ENCODE data around the gene PLD2. TPM values are rescaled to one million over a fixed set of nuclear protein-coding genes. Genes with fewer than 3 reads are reported as not detected.

PLD2 gene
- total RNA-seq, 2 donors from 2014 or later, result 25.7 to 41.5 TPM

DNA sequence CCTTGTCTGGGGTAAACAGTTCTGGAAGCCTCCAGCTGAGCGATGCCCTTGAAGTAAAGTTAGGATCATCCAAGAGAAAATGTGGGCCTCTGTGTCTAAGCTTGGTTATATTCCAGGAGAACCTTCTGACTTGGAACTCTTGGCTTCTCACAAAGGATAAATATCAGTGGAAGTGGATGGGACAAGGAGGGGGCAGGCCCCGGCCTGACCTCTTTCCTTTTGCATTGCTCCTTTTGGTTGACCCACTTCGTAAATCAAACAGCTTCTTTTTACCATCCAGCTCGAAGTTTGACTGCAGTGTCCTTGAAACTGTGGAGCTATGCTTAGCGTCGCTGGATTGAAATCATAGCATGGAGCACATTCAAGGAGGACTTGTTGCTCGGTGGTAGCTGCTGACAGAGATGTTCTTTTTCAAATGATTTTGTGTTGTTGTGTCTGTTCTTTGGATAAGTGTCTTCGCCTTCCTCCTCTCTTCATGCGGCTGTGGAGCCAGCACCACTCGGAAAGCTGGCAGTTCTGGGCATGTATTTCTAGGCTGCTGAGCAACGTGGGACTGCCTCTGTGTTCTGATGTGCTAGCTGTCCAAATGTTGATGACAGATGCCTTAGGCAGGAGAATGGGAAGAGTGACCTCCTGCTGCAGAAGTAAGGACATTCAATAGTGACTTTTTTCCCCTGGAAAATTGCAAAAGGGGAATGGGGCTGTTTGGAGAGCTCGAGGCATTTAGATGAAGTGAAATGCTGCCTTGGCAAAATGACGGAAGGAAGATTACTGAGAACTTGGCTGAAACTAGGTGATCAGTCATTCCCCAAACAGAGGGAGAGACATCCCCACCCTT is 30.7 kb downstream of the PLD2 start:
- Histone ChIP-seq H3K27ac (peak overlapping the region in 2 of 4 donors; percentile 2 to 5), H3K4me3 (no peak overlapping the region), H3K9me3 (no peaks in the 10 kb centered on the region), H3K4me1 (peaks cover 47% of the 10 kb centered on the region), H3K27me3 (no peaks in the 10 kb centered on the region), H3K36me3 (replicated peaks in 1 of 2; ENCODE audit: insufficient read depth in 1 of 2, low read depth in 2 of 2) (no peaks in the 10 kb centered on the region)
- TF ChIP-seq POLR2A (IDR thresholded peaks at IDR 0.05), result no peak
- TF ChIP-seq, protein P1, sequence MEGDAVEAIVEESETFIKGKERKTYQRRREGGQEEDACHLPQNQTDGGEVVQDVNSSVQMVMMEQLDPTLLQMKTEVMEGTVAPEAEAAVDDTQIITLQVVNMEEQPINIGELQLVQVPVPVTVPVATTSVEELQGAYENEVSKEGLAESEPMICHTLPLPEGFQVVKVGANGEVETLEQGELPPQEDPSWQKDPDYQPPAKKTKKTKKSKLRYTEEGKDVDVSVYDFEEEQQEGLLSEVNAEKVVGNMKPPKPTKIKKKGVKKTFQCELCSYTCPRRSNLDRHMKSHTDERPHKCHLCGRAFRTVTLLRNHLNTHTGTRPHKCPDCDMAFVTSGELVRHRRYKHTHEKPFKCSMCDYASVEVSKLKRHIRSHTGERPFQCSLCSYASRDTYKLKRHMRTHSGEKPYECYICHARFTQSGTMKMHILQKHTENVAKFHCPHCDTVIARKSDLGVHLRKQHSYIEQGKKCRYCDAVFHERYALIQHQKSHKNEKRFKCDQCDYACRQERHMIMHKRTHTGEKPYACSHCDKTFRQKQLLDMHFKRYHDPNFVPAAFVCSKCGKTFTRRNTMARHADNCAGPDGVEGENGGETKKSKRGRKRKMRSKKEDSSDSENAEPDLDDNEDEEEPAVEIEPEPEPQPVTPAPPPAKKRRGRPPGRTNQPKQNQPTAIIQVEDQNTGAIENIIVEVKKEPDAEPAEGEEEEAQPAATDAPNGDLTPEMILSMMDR (IDR thresholded peaks at IDR 0.05), result no peak
- DNase-seq, result no peak
- ATAC-seq, result no peak
- WGBS, 2 donors, result 40 to 45% methylated on average over 13 of the region's 13 CpGs
- intact Hi-C loops (cut with DNase I), result no loop called here

DNA sequence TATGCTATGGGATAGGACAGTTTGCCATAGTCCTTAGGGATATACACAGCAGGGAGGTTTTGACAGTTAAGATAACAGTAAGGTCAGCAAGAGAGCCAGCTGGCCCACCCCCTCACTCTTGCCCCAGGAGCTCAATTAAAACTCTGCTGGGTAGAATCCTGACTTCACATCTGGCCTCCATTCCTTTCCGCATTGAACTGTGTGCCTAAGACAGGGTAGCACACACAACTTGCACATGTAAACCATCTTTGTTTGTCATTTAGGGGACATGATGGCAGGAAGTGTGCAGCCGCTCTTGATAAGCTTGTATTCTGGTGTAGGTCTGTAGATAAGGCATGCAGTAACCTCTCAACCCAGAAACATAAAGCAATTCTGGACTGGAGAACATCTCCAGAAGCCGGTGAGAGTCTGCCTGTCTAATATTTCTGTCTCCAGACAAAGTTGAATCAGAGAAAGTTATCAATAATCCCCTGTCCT is 31.4 kb downstream of the PLD2 start:
- 79 to 96% methylated on average over 2 to 3 of the region's 3 CpGs for WGBS, 2 donors
- no peak overlapping the region for H3K27ac ChIP-seq
- intact Hi-C loops (cut with DNase I), result no loop called here
- H3K9me3 ChIP-seq, result no peaks in the 10 kb centered on the region
- no peak for DNase-seq
- no peaks in the 10 kb centered on the region for H3K27me3 ChIP-seq
- TF ChIP-seq, protein P1 (IDR thresholded peaks at IDR 0.05), result no peak
- TF ChIP-seq POLR2A (IDR thresholded peaks at IDR 0.05), result no peak
- no peak for ATAC-seq
- H3K36me3 ChIP-seq (replicated peaks in 1 of 2; ENCODE audit: insufficient read depth in 1 of 2, low read depth in 2 of 2), result no peaks in the 10 kb centered on the region
- no peak overlapping the region for H3K4me3 ChIP-seq
- H3K4me1 ChIP-seq, result peaks cover 47% of the 10 kb centered on the region

DNA sequence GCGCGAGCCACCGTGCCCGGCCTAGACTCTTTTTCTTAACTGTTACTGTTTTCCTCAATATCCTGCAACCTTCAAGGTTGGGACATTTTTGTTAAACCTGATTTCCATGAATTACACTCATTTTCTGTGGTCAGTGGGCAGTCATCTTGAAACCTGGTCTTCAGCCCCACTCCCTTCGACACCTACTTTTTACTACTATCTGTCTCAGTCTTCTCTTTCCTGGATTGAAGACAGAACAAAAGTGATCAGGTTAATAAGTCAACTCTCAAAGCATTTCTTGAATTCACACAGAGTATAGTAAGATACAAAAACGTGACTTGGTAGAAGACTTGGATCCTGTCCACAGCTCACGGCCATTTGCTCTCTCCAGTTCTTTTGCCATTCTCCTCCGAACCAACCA is 32.3 kb downstream of the PLD2 start:
- intact Hi-C loops (cut with DNase I), result no loop called here
- Histone ChIP-seq H3K27ac (no peak overlapping the region), H3K36me3 (replicated peaks in 1 of 2; ENCODE audit: insufficient read depth in 1 of 2, low read depth in 2 of 2) (no peaks in the 10 kb centered on the region), H3K27me3 (no peaks in the 10 kb centered on the region), H3K4me3 (no peak overlapping the region), H3K9me3 (no peaks in the 10 kb centered on the region), H3K4me1 (peaks cover 40% of the 10 kb centered on the region)
- TF ChIP-seq, protein P1 (IDR thresholded peaks at IDR 0.05), result no peak
- no peak for TF ChIP-seq POLR2A (IDR thresholded peaks at IDR 0.05)
- DNase-seq (no peak), ATAC-seq (no peak)
- 84 to 87% methylated on average over 8 of the region's 8 CpGs for WGBS, 2 donors

DNA sequence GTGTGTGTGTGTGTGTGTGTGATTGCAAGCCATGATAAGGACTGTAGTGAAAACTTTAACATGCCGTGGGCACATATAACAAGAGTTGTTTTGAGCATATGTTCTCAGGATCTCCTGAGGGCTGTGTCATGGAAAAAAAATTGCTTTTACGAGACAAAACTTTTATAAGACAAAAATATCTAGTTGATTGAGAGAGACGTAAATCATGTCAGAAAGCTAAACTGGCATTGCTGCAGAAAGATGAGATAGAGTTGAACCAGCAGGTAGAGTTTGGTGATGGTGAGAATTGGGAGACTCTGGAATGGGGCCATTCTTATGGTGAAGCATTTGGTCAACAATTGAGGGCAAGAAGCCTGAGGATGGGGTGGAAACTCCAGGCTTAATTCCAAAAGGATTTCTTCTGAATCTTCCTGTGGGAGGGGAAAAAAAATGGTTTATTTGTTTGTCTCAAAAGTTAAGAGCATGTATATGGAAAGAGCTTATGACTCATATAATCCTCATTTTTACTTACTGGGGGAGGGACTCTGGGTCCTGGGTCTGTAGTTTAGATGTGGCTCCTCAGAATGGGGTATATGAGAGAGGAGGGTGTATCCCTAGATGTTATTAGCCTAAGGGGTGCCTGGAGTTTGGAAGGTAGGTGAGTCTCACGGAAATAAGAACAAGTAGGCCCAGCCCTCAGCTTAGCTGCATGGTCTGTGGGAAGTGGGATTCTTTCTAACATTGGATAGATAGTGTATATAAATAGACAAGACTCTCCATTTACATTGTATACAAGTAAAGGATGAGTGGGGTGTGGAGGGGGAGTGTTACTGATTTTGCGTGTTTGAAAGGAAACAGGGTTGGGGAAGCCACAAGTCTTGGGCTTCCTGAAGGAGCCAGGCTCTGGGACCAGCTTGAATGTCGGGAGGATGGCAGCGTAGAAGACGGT is 33.3 kb downstream of the PLD2 start:
- intact Hi-C loops (cut with DNase I), result no loop called here
- WGBS, 2 donors, result 83 to 85% methylated on average over 8 of the region's 8 CpGs
- H3K9me3 ChIP-seq, result no peaks in the 10 kb centered on the region
- TF ChIP-seq POLR2A (IDR thresholded peaks at IDR 0.05), result no peak
- TF ChIP-seq, protein P1 (IDR thresholded peaks at IDR 0.05), result no peak
- ATAC-seq, result no peak
- no peak overlapping the region for H3K27ac ChIP-seq
- H3K36me3 ChIP-seq (replicated peaks in 1 of 2; ENCODE audit: insufficient read depth in 1 of 2, low read depth in 2 of 2), result no peaks in the 10 kb centered on the region
- no peaks in the 10 kb centered on the region for H3K27me3 ChIP-seq
- no peak overlapping the region for H3K4me3 ChIP-seq
- peaks cover 30% of the 10 kb centered on the region for H3K4me1 ChIP-seq
- DNase-seq, result no peak

Measured in body of pancreas (tissue), 4 donors.